HL-60/S4 (cell line): ENCODE measurements around the gene ZNF33B.
"Not testable (repeated sequence)": the region's sequence is repeated elsewhere in the genome, so short reads cannot be mapped to it uniquely, and the experiment has no call there.

ENCODE experiments used
- in situ Hi-C: fragments of 300-500 bp; cut with MboI; formaldehyde crosslinking; loops from 2 replicates; pipeline ENCODE4 v1.14.3; 2022; ENCODE audit warnings: low sequenced_read_pairs

Gene ZNF33B

DNA sequence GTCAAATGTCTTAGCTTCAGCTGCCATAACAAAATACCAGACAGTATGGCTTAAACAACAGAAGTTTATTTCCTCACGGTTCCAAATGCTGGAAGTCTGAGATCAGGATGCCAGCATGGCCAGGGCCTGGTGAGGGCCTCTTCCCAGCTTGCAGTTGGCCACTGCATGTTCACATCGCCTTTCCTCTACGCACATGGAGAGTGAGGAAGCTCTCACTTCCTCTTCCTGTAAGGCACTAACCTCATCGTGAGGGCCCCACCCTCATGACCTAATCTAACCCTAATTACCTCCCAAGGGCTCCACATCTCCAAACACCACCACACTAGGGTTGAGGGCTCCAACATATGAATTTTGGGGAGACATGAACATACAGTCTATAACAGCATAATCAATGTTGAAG is 14.4 kb downstream of the ZNF33B start:
- in situ Hi-C loops: no loop called here

DNA sequence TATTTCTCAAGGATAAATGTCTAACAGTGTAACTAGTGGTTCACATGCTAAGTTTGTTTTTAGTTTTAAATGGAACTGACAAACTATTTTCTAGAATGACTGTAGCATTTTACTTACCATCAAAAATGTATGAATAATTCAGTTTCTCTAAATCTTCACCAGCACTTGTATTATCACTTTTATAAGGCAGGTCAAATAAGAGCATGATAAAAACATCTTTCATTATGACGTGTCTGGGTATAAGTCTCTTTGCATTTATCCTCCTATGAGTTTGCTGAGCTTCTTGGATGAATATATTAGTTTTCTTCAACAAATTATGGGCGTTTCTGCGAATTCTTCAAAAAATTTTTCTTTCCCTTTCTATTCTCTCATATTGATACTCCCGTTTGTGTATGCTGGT is 19.9 kb downstream of the ZNF33B start:
- in situ Hi-C loops: no loop called here

DNA sequence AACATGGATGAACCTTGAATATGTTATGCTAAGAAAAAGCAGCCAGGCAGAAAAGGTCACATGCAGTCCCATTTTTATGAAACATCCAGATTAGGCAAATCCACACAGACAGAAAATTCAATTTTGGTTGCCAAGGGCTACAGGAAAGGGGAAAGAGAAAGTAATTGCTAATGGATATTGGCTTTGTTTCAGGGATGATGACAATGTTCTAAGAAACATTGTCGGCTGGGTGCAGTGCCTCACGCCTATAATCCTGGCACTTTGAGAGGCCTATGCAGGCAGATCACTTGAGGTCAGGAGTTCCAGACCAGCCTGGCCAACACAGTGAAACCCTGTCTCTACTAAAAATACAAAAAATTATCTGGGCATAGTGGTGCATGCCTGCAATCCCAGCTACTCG is 23.0 kb downstream of the ZNF33B start:
- in situ Hi-C loops: no loop called here

DNA sequence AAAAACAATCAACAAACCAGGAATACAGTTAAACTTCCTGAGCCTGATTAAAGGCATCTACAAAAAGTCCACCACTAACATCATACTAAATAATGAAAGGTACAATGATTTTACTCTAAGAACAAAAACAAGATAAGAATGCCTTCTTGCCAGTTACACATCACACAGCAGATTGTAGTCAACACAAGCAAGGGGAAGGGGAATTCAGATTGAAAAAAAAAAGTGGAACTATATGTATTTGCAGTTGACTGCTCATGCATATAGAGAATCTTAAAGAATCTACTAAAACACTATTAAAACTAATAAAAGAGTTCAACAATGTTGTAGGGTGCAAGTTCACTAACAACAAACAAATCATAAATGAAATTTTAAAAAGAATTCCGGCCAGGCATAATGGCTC is 28.5 kb downstream of the ZNF33B start:
- in situ Hi-C loops: no loop called here

DNA sequence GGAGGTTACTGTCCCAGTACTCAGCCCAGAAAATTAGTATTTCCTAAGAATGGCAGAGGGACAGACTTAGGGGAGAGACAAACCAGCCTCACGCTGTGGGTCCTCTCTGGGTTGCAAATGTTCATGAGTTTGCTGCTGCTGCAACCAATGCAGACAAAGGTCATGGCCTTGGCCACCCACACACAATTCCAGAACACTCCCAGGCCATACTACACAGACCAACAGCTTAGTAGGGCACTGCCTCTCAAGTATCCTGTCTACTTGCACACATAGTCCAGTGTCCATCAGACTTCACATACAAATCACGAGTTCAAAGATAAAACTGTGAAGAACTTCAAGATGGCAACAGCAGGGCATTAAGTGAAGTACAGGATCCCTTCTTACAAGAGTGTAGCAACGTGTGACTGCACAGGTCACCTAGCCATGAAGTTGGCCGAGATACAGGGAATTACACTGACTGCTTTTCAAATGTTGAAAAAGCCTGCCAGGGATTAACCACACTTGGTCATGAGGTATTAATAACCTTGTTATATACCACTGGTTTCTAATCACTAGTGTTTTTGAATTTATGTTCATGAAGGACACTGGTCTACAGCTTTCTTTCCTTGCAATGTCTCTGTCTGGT is 40.0 kb downstream of the ZNF33B start:
- in situ Hi-C loops: no loop called here

DNA sequence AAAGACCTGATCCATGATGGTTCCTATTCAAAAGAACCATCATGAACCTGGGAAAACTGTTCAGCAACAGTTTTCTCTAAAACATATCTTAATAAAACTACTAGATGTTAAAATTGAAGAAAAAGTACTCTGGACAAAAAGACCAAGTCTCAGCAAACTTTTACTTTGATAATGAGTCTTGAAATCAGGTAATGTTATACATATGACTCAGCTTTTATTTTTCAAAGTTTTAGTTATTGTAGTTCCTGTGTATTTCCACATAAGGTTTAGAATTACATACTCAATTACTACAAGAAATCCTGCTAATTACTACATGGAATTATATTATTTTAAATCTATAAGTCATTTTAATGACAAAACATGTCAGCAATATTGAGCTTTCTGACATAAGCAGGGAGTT is 42.2 kb downstream of the ZNF33B start:
- in situ Hi-C loops: no loop called here

DNA sequence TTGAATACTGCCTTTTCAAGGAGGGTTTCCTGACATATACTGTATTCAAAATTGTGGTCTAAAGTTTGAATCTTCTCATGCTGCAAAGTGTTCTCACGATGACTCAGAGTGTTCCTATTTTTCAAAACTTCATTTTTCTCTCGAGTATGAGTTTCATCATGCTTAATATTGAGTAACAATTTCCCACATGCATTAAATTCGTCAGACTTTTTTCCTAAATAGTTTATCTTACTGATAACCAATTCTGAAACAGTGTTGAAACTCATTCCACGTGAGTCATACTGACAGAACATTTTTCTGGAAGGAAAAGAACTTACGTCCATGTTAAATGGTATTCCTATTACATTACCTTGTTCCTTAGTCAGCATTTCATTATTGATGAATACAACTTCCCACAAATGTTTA is 44.1 kb downstream of the ZNF33B start:
- in situ Hi-C loops: no loop called here

DNA sequence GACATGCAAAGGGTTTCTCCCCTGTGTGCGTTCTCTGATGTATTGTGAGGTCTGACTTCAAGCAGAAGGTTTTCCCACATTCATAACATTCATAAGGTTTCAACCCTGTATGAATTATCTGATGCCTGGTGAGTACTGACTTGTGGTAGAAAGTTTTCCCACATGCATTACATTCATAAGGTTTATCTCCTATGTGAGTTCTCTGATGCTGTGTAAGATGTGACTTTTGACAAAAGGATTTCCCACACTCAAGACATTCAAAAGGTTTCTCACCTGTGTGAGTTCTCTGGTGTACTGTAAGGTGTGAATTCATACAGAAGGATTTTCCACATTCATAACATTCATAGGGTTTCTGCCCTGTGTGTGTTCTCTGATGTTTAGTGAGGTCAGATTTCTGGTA is 45.1 kb downstream of the ZNF33B start:
- in situ Hi-C loops: no loop called here

DNA sequence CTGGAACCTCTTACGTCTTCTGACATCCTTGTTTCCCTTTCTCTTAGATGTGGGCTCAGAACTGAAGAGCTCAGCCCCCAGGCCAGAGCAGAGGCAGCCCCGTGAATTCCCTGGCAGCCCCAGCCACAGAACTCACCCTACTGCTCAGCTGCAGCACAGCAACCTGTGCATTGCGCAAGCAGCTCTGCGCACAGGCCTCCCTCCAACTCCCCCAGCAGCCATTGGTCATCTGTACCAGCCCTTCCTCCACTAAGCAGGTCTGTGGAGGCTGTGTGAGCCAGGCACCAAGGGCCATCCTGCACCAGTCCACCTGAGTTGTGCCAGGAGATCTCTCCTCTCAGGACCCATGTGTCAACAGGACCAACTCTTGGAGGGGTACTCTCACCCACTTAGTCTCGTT is 54.5 kb downstream of the ZNF33B start:
- in situ Hi-C loops: no loop called here

DNA sequence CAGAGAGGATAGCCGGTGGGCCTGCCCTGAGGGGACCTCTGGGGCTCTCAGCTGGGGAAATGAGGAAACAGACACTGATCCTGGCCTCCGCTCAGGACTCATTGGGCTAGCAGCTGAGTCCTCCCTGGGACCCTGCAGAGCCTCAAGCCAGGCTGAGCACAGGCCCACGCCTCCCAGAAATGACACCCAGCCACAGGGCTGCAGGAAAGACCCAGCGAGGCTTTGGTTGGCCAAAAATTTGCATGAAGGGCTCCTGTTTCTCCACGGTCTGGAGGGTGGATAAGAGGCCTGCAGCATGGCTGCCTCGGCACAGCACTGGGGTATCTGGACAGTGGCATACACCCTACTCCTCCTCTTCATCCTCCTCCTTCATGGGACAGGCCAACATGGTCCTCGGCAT is 60.4 kb downstream of the ZNF33B start:
- in situ Hi-C loops: no loop called here

DNA sequence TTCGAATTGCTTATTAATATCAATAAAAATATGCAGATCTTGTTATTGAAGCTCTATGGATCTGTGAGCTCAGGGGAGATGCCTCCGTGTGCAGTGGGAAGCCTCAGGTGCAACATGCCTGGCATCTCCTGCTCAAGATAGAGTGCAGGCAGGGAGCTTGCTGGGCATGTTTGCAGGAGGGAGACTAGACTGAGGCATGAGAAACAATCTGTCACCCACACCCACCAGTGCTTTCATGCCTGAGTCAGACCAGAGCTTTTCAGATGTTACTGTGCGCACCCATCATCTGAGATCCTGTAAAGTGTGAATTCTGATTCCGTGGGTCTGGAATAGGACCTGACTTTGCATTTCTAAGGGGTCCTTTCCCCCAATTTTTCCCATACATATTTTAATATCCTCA is 62.0 kb downstream of the ZNF33B start:
- in situ Hi-C loops: no loop called here

DNA sequence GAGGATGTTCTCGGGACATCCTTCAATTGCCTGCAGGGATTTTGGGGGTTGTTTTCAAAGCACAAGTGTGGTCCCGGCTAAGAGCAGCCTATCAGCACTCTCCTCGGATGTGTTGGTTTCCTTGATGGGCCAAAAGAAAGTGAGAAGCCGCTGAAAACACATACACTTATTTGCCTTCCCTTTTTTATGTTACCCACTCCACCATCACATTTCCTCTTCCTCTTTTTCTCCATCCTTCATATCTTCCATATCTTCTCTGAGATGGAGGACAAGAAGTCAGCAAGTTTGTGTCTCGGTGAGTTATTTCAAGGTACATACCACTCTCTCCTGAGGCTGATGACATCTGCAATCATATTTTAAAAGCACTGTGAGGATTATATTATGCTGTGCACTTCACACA is 64.0 kb downstream of the ZNF33B start:
- in situ Hi-C loops: no loop called here

DNA sequence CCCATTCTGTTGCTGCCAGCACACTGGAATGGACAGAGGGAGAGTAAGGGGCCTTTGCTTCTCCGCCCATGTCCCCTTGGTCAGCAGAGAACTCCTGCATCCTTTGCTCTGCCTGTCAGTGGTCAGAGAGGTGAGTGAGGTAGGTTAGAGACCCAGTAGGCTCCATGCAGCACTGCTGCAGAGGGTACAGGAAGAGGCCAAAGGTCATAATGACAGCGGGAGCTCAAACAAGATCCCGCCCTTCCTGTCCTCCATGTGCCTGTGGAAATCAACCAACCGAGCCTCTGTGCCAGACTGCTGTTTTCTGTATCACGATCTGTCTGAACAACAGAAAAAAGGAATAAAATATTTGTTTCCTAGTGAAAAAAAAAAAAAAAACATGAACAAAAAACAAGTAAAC is 81.4 kb downstream of the ZNF33B start:
- in situ Hi-C loops: no loop called here

DNA sequence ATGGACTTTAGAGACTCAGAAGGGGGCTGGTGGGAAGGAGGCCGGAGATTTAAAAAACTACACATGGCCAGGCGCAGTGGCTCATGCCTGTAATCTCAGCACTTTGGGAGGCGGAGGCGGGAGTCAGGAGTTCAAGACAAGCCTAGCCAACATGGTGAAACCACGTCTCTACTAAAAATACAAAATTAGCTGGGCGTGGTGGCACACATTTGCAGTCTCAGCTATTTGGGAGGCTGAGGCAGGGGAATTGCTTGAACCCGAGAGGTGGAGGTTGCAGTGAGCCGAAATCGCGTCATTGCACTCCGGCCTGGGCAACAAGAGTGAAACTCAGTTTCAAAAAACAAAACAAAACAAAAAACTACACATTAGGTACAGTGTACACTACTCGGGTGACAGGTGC is 84.8 kb downstream of the ZNF33B start:
- in situ Hi-C loops: not testable (repeated sequence)

DNA sequence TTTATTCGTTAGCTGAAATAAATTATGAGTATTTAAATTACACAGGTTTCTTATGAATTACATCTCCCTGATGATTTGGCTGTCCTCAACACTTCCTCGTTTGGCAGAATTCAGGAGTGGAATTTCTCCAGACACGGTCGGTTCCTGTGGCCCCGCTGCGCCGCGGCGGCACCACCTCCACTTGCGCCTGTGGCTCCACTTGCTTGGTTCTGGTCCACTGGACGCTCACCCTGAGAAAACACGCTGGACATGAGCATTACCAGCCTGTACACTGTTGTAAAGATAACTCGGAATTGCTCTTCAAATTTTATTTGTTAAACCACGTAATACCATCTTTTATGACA is 85.3 kb downstream of the ZNF33B start:
- in situ Hi-C loops: no loop called here

DNA sequence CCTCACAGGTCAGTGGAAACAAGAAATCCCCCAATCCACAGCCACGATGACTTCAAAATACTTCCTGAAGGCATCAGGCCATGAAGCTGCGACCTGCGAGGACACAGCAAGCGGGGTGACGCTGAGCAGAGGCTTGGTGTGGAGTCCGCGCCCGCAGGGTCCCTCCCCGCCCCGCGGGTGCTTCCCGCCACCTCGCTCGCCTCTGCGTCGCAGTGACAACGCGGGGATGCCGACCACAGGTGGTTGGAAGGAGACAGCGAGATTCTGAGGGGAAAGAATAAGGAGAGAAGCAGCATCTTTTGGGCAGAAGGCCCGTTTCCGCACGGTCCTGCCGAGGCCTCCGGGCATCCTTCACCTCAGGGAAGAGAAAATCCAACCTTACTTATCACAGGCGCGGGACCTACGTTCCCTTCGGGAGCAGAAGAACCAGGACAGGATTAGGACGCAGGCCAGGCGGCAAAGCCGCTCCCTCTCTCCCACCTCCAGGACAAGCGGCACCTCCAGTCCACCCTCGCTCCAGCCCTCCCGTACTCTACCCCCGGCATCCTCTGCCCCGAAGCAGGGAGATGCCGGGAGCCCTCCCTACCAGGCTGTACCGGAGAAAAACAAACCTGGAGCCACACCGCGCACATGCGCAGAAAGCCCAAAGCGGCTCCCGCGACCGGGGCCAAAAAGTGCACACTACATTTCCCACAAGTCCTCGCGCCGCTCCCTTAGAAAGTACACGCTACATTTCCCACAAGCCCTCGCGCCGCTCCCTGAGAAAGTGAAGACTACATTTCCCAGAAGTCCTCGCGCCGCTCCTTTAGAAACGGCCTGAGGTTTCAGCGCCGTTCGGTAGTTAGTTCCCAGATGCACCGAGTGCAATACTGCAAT is 85.9 kb downstream of the ZNF33B start:
- in situ Hi-C loops: no loop called here

DNA sequence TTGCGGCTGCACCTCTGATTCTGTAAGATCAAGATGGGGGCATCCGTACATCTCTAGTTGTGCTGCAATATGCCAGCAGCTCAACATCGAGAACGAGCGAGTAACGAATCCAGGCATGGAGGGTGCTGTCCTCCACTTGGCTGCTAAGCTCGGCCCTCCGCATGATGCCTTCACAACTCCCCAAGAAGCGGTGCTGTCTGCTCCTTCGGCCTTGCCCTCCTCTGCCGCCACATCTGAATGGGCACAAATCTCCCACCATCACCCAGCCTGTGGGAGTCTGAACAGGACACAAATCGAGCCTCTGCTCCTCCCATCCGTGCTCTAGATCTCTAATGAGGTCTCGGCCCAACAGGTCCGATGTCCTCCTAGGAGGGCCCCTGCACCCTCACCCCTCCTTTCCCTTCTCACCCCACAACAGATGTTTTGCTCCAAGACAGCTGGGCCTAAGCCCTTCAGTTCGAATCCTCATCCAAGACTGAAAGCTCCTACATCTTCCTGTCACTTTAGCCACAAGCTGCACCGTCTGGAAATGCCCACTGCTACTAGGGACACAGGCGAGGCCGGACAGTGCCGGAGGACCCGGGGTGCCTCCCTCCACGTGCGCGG is 86.7 kb downstream of the ZNF33B start:
- in situ Hi-C loops: no loop called here

DNA sequence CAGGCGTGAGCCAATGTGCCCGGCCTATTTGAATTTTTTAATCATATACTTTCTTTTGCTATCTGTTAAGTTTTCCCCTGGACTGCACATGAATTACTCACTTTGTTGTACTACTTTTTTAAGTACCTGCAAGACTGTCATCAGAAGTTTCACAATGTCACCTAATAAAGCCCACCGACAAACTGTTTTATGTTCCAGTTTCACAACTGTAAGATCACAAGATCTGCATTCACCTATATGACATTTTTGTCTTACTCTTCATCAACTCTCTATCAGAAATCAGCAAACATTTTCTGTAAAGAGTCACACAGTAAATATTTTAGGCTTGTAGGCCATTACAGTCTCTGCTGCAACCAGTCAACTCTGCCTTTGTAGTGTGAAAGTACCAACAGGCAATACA is 88.5 kb downstream of the ZNF33B start:
- in situ Hi-C loops: no loop called here

DNA sequence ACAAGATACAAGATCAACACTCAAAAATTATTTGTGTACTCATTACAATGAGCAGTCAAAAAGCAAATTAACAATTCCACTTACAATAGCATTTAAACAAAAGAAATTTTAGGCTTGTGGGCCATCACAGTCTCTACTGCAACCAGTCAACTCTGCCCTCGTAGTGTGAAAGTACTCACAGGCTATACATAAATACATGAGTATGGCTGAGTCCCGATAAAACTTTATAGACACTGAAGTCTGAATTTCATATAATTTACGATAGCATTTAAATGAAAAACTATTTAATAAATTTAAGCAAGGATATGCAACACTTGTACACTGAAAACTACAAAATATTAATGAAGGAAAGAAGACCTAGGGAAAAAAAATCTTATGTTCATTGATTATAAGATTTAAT is 90.1 kb downstream of the ZNF33B start:
- in situ Hi-C loops: no loop called here

DNA sequence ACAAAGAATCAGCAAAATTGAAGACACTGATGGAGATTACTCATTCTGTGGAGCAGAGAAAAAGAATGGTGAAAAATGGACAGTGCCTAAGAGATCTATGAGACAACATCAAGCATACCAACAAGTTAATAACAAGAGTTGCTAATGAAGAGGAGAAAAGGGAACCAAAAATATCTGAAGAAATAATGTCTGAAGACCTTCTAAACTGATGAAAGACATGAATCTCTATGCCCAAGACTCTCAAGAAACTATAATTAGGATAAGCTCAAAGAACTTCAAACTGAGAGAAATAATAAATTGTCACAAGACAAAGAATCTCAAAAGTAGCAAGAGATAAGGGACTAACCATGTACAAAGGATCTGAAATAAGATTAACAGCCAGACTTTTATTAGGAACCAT is 93.4 kb downstream of the ZNF33B start:
- in situ Hi-C loops: no loop called here

DNA sequence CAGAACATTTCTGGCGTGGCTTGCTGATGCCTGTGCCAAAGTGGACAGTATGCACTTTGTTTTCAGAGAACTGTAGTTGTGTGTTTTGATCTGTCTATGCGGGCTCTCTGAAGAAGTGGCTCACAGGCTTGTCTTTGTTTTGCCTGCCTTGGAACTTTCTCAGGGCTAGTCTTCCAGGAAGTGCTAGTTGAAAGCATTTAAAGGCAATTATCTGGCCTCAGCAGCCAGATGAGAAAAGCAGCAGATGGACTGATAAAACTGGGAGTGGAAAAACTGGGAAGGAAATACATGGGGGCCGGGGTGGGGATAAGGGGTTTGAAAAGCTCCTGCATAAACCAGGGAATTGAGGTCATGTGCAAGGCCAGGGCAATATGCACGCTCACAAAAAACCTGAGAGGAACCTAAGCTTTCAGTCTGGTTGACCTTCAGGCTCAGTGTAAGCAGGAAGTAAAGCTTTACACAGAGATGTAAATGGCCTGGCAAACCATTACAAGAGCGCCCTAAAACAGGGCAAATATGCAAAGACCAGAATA is 94.5 kb downstream of the ZNF33B start:
- in situ Hi-C loops: no loop called here
